Lung microvascular endothelial cell (primary cell): ENCODE results near the gene GPD1. TPM values are rescaled to one million over a fixed set of nuclear protein-coding genes. Genes with fewer than 3 reads are reported as not detected.
"Not testable (repeated sequence)": the region's sequence is repeated elsewhere in the genome, so short reads cannot be mapped to it uniquely, and the experiment has no call there.

Experiments
- DNase-seq, 2 donors: peaks; one replicate each; pipeline versions ENCODE4 v3.0.0 to v3.0.0-alpha.2; 2010; ENCODE audit warnings: low read depth in 2 of 2
- total RNA-seq: library from RNA; depleted of rRNA; stranded (reverse); fragments of >200 nt; gene quantifications from 2 replicates; pipeline ENCODE4 v1.2.1, GENCODE V29; 2014

Gene GPD1
- total RNA-seq, 1 donor from 2014 or later: under 0.01 TPM

DNA sequence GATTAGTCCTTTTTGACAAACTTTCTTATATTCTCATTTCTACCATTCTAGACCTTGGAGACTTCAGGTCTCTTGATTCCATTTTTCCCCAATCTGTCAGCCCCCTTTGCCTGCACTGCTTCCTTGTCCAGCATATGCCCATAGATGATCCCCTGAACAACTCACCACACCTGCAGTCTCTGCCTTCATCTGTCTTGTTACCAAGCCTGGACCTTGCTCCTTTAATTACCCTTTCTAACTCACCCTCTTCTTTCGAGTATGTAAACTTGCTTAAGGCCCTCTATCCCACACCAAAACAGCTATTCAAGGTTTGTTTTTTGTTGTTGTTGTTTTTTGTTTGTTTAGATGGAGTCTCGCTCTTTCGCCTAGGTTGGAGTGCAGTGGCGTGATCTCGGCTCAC lies 17.8 kb downstream of the GPD1 start:
- no peak for DNase-seq

DNA sequence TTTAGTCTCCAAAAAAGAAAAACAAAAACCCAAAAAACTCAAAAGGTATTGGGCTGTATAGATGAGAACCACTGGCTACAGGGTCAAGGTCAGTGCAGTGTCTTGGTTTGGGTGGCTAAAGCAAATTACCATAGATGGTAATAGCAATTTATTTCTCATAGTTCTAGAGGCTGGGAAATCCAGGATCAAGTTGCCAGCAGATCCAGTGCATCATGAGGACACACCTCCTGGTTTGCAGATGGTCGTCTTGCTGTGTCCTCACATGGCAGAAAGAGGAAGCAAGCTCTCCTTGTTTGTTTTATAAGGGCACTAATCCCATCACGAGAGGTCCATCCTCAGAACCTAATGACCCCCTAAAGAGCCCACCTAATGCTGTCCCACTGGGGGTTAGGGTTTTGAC lies 19.4 kb downstream of the GPD1 start:
- no peak for DNase-seq

GRCh38 chr12:50127546-50127945 lies 23.7 kb downstream of the GPD1 start:
- no peak for DNase-seq

- no peak for DNase-seq
These were observed 25.5 kb downstream of the GPD1 start for GRCh38 chr12:50129290-50129689.

DNA sequence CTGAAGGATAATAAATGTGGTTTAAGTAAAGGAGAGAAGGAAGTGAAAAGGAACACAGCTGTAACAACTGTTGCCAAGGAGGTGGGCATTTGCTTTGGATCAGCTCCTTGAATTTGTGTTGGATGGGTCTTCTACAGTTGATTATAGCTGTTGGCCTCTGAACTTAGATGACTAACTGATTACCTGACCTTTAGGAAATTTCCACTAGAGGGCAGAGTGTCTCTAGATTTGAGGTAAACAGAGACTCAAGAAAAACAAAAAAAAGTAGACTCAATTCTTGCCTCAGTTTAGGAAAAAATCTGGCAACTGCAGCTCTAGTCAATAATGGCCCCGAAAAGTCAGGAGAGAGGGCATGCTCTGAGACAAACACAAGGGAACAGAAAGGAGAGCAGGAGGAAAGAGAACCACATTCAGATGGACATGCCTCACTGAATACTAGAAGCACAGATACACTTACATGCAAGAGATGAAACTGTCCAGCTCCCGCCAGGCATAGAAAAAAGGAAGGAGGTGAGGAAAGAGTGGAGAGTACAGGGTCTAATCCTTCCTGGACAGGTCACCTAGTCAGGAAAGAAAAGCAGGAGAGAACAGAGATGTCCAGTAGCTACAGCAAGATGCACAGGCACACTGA lies 28.8 kb downstream of the GPD1 start:
- peak; percentile 40 to 71 for DNase-seq

DNA sequence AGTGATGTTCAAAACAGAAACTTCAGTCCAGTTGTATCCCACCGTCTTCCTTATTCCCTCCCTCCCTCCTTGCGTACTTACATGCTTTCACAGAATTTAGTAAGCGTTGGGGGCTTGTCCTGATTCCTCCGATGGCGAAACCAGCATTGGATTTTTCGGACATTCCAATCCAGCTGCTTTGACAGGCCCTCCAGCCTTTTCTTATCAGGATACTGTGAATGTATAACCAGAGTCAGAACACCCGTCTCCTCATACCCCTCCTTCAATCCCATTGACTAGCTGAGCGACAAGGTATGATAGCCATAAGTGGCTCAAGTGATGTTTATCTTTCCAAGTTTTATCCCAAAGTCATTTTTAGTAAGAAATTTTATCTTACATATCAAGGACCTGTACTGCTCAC lies 39.2 kb downstream of the GPD1 start:
- no peak for DNase-seq

- DNase-seq: no peak
These were observed 41.6 kb downstream of the GPD1 start for GRCh38 chr12:50145439-50145838.

DNA sequence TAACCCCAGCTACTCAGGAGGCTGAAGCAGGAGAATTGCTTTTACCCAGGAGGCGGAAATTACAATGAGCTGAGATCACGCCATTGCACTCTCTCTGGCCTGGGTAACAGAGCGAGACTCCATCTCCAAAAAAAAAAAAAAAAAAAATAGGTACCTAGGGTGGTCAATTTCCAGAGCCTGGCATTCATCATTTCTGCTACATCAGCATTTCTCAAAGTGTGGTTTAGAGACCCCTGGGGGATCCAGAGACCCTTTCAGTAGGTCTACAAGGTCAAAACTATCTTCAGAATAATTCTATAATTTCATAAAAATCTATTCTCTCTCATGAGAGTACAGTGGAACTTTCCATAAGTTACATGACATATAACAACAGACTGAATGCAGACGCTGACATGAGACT lies 43.5 kb downstream of the GPD1 start:
- no peak for DNase-seq

DNA sequence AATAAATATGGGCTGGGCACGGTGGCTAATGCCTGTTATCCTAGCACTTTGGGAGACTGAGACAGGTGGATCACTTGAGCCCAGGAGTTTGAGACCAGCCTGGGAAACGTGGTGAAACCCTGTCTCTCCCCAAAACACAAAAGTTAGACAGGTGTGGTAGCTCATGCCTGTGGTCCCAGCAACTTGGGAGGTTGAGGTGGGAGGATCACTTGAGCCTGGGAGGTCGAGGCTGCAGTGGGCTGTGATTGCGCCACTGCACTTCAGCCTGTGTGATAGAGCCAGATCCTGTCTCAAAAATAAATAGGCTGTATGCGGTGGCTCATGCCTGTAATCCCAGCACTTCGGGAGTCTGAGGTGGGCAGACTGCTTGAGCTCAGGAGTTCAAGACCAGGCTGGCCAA lies 44.2 kb downstream of the GPD1 start:
- not testable (repeated sequence) for DNase-seq

DNA sequence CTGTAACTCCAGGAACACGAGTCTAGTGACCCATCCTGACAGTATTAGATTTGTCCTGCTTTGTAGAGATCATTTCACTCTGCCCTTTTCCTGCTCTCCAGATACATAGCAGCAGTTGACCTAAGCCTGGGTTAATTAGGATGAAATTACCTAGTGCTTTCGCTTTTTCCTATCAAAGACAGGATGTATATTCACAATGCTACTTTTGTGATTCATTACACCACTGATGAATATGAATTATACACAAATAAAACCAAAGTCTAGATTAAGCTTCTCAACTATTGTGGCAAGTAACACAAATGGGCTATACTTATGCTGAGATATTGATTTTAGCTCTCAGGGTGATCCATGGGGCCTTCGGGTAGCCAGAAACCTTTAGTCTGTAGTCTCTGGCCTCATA lies 45.5 kb downstream of the GPD1 start:
- peak in 1 of 2 donors; percentile 17 for DNase-seq

- DNase-seq: no peak
These were observed 47.4 kb downstream of the GPD1 start for GRCh38 chr12:50151047-50151687.

GRCh38 chr12:50154947-50155346 lies 51.1 kb downstream of the GPD1 start:
- not testable (repeated sequence) for DNase-seq

DNA sequence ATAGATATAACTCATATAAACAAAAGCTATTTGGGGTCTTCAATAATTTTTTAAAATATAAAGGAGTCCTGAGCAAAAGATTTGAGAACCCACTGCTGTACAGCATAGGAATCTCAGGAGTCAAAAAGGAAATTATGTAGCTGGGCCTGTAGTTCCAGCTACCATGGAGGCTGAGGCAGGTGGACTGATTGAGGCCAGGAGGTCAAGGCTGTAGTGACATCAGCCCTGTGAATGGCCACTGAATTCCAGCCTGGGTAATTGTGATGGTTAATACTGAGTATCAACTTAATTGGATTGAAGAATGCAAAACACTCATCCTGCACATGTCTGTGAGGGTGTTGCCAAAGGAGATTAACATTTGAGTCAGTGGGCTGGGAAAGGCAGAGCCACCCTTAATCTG lies 52.8 kb downstream of the GPD1 start:
- DNase-seq: no peak

GRCh38 chr12:50157259-50157658 lies 53.5 kb downstream of the GPD1 start:
- DNase-seq: no peak

GRCh38 chr12:50160643-50161042 lies 56.8 kb downstream of the GPD1 start:
- DNase-seq: no peak

Other genes starting within 250 kb of the GPD1 start
- not detected in 2 replicates for gene FAIM2, start 200.1 kb upstream of the GPD1 start, total RNA-seq
- not detected in 2 replicates for gene AQP2, start 153.3 kb upstream of the GPD1 start, total RNA-seq
- not detected in 2 replicates for gene AQP5, start 142.1 kb upstream of the GPD1 start, total RNA-seq
- gene AQP6, start 131.1 kb upstream of the GPD1 start, total RNA-seq: not detected in 2 replicates
- gene RACGAP1, start 78.5 kb upstream of the GPD1 start, total RNA-seq: 5.8 and 23.3 TPM in 2 replicates
- gene ASIC1, start 46.4 kb upstream of the GPD1 start, total RNA-seq: under 0.01 TPM in 1 of 2 replicates, not detected in the other
- gene SMARCD1, start 18.7 kb upstream of the GPD1 start, total RNA-seq: 41.6 and 41.9 TPM in 2 replicates
- 50.6 and 72.4 TPM in 2 replicates for gene COX14, start 8.2 kb downstream of the GPD1 start, total RNA-seq
- gene CERS5, start 63.4 kb downstream of the GPD1 start, total RNA-seq: 28.8 and 33.9 TPM in 2 replicates
- gene LIMA1, start 179.5 kb downstream of the GPD1 start, total RNA-seq: 20.2 and 22.7 TPM in 2 replicates